Activated T-cell treated with anti-CD3 and anti-CD28 coated beads, Interleukin-2, amount 50 U/mL, for 72 hours (primary cell): ENCODE measurements around the gene COL19A1. TPM values are rescaled to one million over a fixed set of nuclear protein-coding genes. Genes with fewer than 3 reads are reported as not detected.

Source experiments
- ATAC-seq, 2 donors: fragments of 150-1000 bp; cut with Tn5 transposase; replicated peaks in 1 of 2; 2 replicates each; pipeline ENCODE4 v1.10.0; 2021; ENCODE audit warnings: moderate library complexity in 2 of 2, mild to moderate bottlenecking in 1 of 2
- DNase-seq, 2 donors: peaks; one replicate each; pipeline ENCODE4 v3.0.0; 2021 to 2022; ENCODE audit warnings: mixed read lengths in 1 of 2
- H3K27ac Mint-ChIP-seq: one replicate; pipeline ENCODE4 v1.8.0; 2022; ENCODE audit warnings: mild to moderate bottlenecking, moderate library complexity, mixed read lengths
- H3K27me3 Mint-ChIP-seq: one replicate; pipeline ENCODE4 v1.8.0; 2022; ENCODE audit warnings: low read depth, mixed read lengths
- H3K36me3 Mint-ChIP-seq, 2 donors: one replicate each; pipeline ENCODE4 v1.8.0; 2022; ENCODE audit warnings: mixed read lengths in 2 of 2, mild to moderate bottlenecking in 1 of 2; ENCODE audit not compliant: insufficient read depth in 2 of 2
- H3K4me1 Mint-ChIP-seq: one replicate; pipeline ENCODE4 v1.8.0; 2022; ENCODE audit warnings: low read depth, mixed read lengths
- H3K4me3 Mint-ChIP-seq, 2 donors: one replicate each; pipeline ENCODE4 v1.8.0; 2022; ENCODE audit warnings: mild to moderate bottlenecking in 2 of 2, mixed read lengths in 2 of 2, moderate library complexity in 2 of 2
- H3K9me3 Mint-ChIP-seq, 2 donors: one replicate each; pipeline ENCODE4 v1.8.0; 2022; ENCODE audit warnings: mixed read lengths in 2 of 2
- total RNA-seq, 2 donors: library from RNA; stranded (reverse); gene quantifications; one replicate each; pipeline ENCODE4 v1.2.3, GENCODE V29; 2022

COL19A1 gene
- total RNA-seq, 2 donors from 2014 or later: 0.19 to 0.26 TPM

DNA sequence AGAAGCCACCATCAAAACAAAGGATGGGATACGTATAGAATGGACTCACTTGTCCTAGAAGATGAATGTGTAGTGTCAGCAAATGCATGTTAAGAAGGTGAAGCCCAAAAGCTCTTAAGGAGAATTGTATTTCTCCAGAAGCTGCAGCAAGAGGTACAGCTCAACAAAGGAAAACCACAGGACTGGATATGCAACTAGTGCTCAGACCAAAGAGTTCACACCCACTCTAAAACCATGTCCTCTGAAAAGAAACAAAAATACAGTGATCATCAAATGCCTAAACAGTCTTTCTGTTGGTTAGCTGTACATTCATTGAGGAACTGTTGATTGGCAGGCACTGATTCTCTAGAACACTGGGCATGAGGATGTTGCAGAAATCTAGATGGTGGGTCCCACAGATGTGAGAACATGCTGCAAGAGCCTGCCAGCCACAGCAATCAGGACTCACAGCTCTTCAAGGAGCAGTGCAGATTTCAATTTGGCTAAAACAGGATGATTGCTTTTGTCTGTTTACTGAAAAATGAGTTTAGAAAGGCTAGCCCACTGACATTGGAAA, 342.0 kb downstream of the COL19A1 start:
- no peak overlapping the region for H3K4me3 Mint-ChIP-seq
- H3K27ac Mint-ChIP-seq: no peak overlapping the region
- H3K27me3 Mint-ChIP-seq: peaks cover 11% of the 10 kb centered on the region
- no peaks in the 10 kb centered on the region for H3K4me1 Mint-ChIP-seq
- ATAC-seq: no peak
- H3K36me3 Mint-ChIP-seq: no peaks in the 10 kb centered on the region
- DNase-seq: no peak
- H3K9me3 Mint-ChIP-seq: no peaks in the 10 kb centered on the region

DNA sequence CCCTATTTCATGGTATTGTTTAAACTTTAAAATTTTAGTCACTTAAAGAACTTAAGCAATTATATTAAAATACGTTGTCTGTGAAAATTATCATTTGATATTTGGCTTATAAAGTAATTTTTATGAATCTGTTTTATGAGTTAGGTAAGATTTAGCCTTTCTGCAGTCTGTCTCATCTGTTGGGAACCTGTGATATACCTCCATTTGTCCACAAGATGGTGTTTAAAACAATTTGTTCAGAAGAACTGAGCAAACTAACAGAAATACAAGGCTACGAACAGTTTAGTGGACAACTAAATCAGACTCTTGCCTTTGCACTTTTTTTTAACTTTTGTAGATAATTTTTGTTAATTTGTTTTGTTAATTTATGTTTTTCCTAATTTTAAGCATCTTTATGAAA, 344.1 kb downstream of the COL19A1 start:
- Mint-ChIP-seq H3K36me3 (no peaks in the 10 kb centered on the region), H3K27ac (no peak overlapping the region), H3K4me1 (no peaks in the 10 kb centered on the region), H3K27me3 (peaks cover 12% of the 10 kb centered on the region), H3K4me3 (no peak overlapping the region), H3K9me3 (no peaks in the 10 kb centered on the region)
- DNase-seq (no peak), ATAC-seq (no peak)

DNA sequence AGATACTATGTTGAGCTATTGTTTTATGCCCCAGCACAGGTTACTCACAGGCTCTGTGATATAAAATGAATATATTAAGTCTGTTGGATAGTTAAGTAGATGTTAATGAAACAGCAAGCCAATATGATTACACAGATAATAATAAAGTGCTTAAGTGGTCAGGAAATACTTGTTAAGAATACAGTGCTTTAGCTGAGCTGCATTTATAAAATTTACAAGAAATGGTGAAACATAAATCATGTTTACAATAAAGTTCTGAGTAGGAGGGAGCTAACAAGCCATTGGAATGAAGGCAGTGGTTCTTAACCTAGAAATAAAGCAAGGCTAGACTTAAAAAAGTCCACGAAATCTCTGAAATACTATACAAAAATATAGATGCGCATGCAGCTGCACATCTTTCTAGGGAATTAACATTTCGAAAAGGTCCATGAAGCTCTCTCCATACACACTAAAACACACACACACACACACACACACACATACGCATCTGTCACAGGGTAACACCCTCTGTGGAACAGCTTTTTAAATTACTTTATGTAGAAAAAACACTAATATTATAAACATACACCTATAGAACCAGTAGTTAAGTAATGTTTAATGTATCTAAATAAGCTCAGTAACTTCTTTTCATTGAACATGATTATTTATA, 349.2 kb downstream of the COL19A1 start:
- no peak for ATAC-seq

DNA sequence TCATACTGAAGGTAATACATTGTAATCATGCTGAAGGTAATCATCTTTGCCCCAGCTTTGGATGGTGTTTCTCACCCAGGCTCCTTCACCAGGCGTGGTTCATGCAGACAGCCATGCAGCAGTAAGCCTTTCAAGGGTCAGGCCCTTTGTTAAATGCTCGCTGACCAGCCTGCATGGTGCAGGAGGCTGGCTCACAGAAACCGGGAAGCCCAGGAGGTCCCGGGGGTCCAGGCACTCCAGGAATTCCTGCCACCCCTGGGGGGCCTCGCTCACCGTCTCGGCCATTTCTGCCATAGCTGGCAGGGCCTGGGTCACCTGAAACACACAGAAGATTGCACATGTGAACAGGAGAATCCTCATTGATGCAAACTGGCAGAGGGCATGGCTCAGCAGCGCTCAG, 350.4 kb downstream of the COL19A1 start:
- ATAC-seq (no peak), DNase-seq (no peak)
- Mint-ChIP-seq H3K27ac (no peak overlapping the region), H3K9me3 (no peaks in the 10 kb centered on the region), H3K36me3 (no peaks in the 10 kb centered on the region), H3K4me1 (no peaks in the 10 kb centered on the region), H3K27me3 (peaks cover 12% of the 10 kb centered on the region), H3K4me3 (no peak overlapping the region)

More for the DNA sequence above, 349.2 kb downstream of the COL19A1 start:
- no peak overlapping the region for H3K27ac Mint-ChIP-seq
- DNase-seq: no peak
- H3K9me3 Mint-ChIP-seq: no peaks in the 10 kb centered on the region
- no peaks in the 10 kb centered on the region for H3K4me1 Mint-ChIP-seq
- H3K27me3 Mint-ChIP-seq: peaks cover 12% of the 10 kb centered on the region
- H3K4me3 Mint-ChIP-seq: no peak overlapping the region
- no peaks in the 10 kb centered on the region for H3K36me3 Mint-ChIP-seq

DNA sequence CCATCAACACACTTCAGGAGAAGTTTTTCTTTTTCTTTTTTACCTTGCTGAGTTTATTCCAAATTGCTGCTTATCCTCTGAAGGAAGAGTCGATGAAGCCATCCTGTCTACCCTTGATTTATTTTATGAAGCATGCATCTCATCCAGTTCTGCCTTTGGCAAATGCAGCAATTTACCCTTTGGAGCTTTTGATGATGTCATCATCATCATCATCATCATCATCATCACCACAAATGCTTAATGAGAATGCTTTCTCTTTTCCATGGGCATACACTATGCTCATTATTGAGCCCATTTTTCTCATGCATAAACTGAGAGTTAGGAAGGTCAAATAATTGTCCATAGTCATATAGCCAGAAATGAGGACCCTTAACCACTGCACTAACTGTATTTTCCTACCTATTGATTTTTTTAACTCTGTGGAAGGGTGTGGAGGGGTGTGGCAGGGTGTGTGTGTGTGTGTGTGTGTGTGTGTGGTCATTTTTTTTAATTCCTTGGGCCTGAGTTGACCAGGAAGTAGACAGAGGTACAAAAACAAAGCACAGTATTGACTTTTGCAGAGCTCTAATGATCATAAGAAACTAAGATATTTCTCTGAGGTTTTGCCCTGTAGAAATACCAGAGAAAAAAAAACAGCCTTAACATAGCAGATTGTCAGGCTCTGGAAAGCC, 353.7 kb downstream of the COL19A1 start:
- Mint-ChIP-seq H3K27me3 (no peaks in the 10 kb centered on the region), H3K4me3 (no peak overlapping the region), H3K36me3 (no peaks in the 10 kb centered on the region), H3K4me1 (no peaks in the 10 kb centered on the region), H3K9me3 (no peaks in the 10 kb centered on the region), H3K27ac (no peak overlapping the region)
- no peak for ATAC-seq
- DNase-seq: no peak

DNA sequence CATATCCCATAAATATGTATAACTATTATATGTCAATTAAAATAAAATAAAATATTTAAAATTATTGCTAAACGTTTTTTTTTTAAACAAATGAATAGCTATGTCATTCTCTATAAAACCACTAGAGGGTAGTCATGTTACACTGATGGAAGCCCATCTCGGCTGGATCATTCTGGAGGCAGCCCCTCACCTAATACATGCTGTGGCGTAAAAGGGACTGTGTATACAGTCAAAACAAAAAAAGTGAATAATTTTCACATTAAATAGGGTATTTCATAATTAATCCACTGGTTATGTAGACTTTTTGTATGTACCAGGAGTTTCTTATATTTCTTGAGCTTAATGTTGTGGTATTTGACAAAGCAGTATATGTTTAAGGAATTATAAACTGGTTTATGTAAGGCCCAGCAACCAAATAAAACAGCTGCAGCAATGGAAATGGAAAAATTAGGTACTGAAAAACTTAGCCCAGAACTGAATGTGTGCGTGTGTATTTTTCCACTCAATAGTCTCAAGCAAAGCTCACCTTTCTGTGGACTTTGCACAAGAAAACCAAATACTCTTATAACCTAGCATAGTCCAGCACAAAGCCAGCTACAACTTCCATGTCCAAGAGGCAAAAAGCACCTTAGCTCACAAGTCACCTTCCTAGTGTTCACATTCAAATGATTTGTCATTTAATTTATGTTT, 354.8 kb downstream of the COL19A1 start:
- no peaks in the 10 kb centered on the region for H3K36me3 Mint-ChIP-seq
- H3K4me1 Mint-ChIP-seq: no peaks in the 10 kb centered on the region
- H3K27ac Mint-ChIP-seq: no peak overlapping the region
- H3K4me3 Mint-ChIP-seq: no peak overlapping the region
- H3K27me3 Mint-ChIP-seq: no peaks in the 10 kb centered on the region
- no peaks in the 10 kb centered on the region for H3K9me3 Mint-ChIP-seq
- peak; percentile 41 to 49 for ATAC-seq
- peak in 1 of 2 donors; percentile 3 for DNase-seq

DNA sequence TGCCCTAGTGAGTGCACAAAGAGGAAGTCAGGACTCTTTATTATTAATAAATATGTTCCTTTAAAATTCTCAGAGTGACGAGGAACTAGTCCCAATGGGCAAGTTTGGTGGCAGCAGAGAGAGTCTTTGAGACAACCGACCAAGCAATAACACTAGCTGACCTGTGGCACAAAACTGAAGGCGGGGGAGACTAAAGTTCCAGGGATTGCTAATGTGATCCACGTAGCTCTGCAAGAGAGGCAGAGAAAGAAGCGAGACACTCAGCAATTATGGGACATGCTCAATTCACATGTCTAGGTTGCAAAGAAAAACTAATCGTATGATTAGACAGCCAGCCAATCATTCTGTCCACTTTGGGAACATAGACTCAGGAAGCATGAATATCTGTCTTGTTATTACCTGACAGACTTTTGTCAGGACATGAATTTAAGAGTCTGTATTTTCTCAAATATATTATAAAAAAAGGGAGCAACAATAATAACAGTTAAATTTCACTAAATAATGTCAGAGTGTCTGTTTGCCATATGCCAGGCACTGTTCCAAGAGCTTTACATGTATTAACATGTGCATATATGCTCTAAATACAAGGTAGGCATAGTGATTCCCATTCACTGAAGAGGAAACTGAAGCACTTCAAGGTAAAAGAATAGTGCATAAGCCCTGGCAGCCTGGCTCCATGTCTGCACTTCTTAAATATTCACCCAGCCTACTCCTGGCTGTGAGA, 355.5 kb downstream of the COL19A1 start:
- no peaks in the 10 kb centered on the region for H3K9me3 Mint-ChIP-seq
- ATAC-seq (no peak), DNase-seq (no peak)
- no peaks in the 10 kb centered on the region for H3K4me1 Mint-ChIP-seq
- H3K27ac Mint-ChIP-seq: no peak overlapping the region
- H3K4me3 Mint-ChIP-seq: no peak overlapping the region
- H3K36me3 Mint-ChIP-seq: no peaks in the 10 kb centered on the region
- H3K27me3 Mint-ChIP-seq: no peaks in the 10 kb centered on the region

DNA sequence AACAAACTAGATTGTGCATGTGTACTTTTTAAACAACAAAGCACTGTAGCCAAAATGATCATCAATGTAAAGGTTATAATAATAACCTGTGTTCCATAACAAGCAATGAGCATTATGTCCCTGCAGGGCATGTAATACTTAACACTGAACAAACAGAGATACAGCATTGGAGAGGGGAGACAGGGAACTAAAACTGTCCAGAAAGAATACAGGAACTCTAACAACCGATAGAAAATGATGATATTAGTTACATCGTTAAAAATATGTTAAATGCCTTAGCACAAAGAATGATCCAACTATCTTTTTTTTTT, 356.0 kb downstream of the COL19A1 start:
- H3K4me3 Mint-ChIP-seq: no peak overlapping the region
- DNase-seq (no peak), ATAC-seq (no peak)
- no peak overlapping the region for H3K27ac Mint-ChIP-seq
- H3K27me3 Mint-ChIP-seq: no peaks in the 10 kb centered on the region
- no peaks in the 10 kb centered on the region for H3K4me1 Mint-ChIP-seq
- H3K9me3 Mint-ChIP-seq: no peaks in the 10 kb centered on the region
- H3K36me3 Mint-ChIP-seq: no peaks in the 10 kb centered on the region

DNA sequence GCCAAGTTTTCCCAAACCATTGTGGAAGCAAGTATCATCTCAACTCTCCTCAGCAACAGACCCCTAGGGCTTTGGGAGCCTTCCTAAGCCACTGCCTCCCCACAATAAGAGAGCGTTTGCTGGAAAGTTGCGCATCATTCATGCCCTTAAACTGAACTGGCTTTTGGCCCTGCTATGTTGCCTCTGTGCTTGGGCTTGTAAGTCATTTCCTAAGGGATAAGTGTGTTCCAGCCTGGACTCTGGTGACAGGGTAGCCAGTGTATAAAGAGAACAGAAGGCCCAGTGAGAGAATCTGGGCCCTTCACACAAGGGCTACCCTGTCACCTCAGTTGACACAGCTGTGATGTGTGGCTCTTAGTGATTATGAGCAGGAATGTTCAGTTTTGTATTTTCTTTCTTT, 358.7 kb downstream of the COL19A1 start:
- Mint-ChIP-seq H3K4me1 (no peaks in the 10 kb centered on the region), H3K9me3 (no peaks in the 10 kb centered on the region), H3K36me3 (no peaks in the 10 kb centered on the region), H3K4me3 (no peak overlapping the region), H3K27ac (no peak overlapping the region), H3K27me3 (no peaks in the 10 kb centered on the region)
- ATAC-seq: no peak
- DNase-seq: no peak

DNA sequence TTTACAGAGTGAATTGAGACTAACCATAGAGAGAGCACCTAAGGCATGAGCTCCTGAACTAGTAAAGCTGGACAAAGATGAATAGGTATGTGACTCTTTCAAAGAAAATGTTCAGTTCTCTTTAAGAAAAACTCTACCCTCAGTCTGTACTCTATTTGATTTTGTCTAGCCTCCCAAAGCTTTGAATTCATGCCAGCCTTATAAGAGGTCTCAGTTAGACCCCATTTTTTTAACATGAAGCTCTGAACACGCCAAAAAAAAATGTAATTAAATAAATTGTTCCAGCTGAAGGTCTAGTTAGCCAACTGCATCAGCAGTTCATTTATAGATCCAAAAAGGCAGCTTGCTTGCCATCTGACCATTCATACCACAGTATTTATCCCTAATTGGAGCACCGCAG, 365.0 kb downstream of the COL19A1 start:
- H3K36me3 Mint-ChIP-seq: no peaks in the 10 kb centered on the region
- H3K27ac Mint-ChIP-seq: no peak overlapping the region
- H3K9me3 Mint-ChIP-seq: no peaks in the 10 kb centered on the region
- H3K4me1 Mint-ChIP-seq: no peaks in the 10 kb centered on the region
- no peak for DNase-seq
- no peaks in the 10 kb centered on the region for H3K27me3 Mint-ChIP-seq
- no peak for ATAC-seq
- H3K4me3 Mint-ChIP-seq: no peak overlapping the region

DNA sequence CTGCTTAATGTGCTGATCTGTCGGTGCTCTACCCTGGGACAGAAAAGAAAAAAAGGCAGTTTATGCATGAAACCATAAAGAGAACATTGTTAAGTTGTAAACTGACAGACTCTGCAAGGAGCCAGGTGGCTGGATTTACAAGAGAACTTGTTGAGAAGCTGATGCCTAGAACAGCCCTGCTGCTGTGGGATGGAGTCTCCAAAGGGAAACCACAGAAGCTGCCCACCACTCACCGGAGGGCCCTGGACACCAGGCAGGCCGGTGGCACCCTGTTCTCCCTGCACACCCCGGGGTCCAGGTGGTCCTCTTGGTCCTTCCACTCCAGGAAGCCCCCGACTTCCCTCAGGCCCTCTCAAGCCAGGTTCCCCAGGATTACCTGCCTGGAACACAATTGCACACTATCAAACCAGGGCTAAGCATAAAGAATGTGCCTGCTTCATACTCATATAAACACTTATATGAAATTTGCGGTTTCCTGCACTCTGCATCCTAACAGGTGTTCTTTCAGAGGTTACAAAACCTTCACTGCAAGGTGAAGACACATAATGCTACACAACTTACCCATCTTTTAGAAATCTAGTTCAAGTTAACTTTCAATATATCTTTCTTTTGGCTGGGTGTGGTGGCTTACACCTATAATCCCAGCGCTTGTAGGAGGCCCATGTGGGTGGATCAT, 368.3 kb downstream of the COL19A1 start:
- Mint-ChIP-seq H3K4me3 (no peak overlapping the region), H3K9me3 (no peaks in the 10 kb centered on the region), H3K27me3 (peaks cover 14% of the 10 kb centered on the region), H3K27ac (no peak overlapping the region), H3K36me3 (no peaks in the 10 kb centered on the region), H3K4me1 (no peaks in the 10 kb centered on the region)
- ATAC-seq (no peak), DNase-seq (no peak)

DNA sequence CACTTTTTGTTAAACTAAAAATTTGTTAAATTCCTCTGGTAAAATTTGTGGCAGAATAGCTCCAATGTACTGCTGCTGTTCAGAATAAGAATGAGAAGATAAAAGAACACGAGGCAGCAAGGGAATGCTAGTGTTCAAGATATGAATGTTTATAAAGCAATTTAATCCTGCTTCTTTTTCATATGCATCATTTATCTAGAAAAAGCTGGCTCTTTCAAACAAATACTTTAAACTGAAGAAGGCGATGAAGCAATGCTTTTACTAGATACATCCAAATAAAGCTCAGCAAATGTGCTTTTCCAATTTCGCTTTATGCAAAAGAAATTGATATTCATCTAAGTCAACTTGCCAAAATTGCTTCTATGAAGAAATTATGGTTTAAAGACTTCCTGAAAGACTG, 370.0 kb downstream of the COL19A1 start:
- DNase-seq (no peak), ATAC-seq (no peak)
- Mint-ChIP-seq H3K9me3 (no peaks in the 10 kb centered on the region), H3K27ac (no peak overlapping the region), H3K36me3 (no peaks in the 10 kb centered on the region), H3K4me1 (no peaks in the 10 kb centered on the region), H3K4me3 (no peak overlapping the region), H3K27me3 (peaks cover 14% of the 10 kb centered on the region)

DNA sequence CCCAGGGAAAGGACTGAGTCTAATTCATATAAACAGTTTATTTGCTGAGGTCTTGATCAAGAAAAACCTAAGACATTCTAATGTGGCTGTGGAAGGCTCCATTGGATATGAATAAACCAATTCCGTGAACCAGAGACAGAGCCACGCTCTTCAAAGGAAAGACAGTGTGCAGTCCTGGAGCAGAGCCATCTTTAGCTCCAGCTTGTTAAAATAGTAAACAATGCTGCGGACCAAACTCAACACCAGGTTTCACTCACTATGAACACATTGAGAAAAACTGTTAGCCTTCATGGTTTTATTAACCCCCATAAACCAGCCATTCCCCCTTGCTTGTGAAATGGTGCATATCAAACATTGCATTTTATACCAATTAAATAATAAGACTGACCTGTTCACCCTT, 374.7 kb downstream of the COL19A1 start:
- ATAC-seq (no peak), DNase-seq (no peak)
- H3K27me3 Mint-ChIP-seq: peaks cover 14% of the 10 kb centered on the region
- H3K27ac Mint-ChIP-seq: no peak overlapping the region
- H3K4me3 Mint-ChIP-seq: no peak overlapping the region
- H3K9me3 Mint-ChIP-seq: no peaks in the 10 kb centered on the region
- H3K36me3 Mint-ChIP-seq: no peaks in the 10 kb centered on the region
- no peaks in the 10 kb centered on the region for H3K4me1 Mint-ChIP-seq
